ENCODE data around the gene COMMD7. TPM values are rescaled to one million over a fixed set of nuclear protein-coding genes. Genes with fewer than 3 reads are reported as not detected.
"Not testable (repeated sequence)": the region's sequence is repeated elsewhere in the genome, so short reads cannot be mapped to it uniquely, and the experiment has no call there.

Gene COMMD7
- total RNA-seq, 1 donor from 2014 or later = 48.1 TPM

DNA sequence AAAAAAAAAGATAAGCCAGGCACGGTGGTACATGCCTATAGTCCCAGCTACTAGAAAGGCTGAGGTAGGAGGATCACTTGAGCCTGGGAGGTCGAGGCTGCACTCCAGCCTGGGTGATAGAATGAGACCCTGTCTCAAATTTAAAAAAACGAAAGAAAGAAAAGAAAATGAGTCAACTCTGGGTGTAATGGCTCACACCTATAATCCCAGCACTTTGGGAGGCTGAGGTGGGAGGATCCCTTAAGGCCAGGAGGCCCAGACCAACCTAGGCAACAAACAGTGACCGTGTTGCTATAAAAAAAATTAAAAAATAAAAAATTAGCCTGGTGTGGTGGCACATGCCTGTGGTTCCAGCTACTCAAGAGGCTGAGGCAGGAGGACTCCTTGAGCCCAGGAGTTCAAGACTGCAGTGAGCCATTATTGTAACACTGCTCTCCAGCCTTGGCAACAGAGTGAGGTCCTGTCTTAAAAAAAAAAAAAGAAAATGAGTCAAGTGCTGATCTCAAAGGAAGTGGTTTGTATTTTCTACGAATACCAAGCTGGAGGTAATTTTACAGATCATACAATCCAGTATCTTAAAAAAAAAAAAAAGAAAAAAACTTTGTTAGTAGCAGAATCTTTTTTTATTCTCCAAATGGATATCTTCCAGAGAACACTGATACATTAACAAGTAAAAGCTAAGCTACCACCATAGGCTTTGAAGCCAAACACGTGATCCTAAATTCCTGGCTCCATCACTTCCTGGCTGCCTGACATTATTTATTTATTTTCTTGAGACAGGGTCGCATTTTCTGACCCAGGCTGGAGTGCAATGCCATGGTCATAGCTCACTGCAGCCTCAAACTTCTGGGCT lies 5.7 kb downstream of the COMMD7 start:
- Mint-ChIP-seq H3K9me3 (ENCODE audit: unreplicated experiment) (no peaks in the 10 kb centered on the region), H3K36me3 (ENCODE audit: unreplicated experiment) (no peaks in the 10 kb centered on the region), H3K27ac (ENCODE audit: unreplicated experiment) (peak overlapping the region; percentile 41), H3K27me3 (ENCODE audit: unreplicated experiment) (no peaks in the 10 kb centered on the region), H3K4me3 (ENCODE audit: unreplicated experiment) (no peak overlapping the region), H3K4me1 (ENCODE audit: unreplicated experiment) (peaks cover 14% of the 10 kb centered on the region)
- TF ChIP-seq, protein P1, sequence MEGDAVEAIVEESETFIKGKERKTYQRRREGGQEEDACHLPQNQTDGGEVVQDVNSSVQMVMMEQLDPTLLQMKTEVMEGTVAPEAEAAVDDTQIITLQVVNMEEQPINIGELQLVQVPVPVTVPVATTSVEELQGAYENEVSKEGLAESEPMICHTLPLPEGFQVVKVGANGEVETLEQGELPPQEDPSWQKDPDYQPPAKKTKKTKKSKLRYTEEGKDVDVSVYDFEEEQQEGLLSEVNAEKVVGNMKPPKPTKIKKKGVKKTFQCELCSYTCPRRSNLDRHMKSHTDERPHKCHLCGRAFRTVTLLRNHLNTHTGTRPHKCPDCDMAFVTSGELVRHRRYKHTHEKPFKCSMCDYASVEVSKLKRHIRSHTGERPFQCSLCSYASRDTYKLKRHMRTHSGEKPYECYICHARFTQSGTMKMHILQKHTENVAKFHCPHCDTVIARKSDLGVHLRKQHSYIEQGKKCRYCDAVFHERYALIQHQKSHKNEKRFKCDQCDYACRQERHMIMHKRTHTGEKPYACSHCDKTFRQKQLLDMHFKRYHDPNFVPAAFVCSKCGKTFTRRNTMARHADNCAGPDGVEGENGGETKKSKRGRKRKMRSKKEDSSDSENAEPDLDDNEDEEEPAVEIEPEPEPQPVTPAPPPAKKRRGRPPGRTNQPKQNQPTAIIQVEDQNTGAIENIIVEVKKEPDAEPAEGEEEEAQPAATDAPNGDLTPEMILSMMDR (IDR thresholded peaks at IDR 0.05) = no peak
- no peak for DNase-seq (ENCODE audit: extremely low spot score, unreplicated experiment)

DNA sequence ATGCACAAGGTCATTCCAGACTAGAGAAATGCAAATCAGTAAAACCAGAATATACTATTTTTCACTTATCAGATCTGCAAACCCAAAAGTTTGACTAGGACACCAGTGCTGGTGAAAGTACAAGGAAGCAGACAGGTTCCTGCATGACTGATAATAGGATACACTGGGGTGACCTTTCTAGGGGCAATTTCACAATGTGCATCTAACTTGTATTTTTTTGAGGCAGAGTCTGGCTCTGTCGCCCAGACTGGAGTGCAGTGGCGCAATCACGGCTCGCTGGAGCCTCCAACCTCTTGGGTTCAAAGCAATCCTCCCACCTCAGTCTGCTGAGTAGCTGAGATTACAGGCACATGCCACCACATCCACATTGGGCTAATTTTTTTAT lies 11.4 kb downstream of the COMMD7 start:
- H3K36me3 Mint-ChIP-seq (ENCODE audit: unreplicated experiment) = peaks cover 13% of the 10 kb centered on the region
- TF ChIP-seq, protein P1 (IDR thresholded peaks at IDR 0.05) = no peak
- H3K27me3 Mint-ChIP-seq (ENCODE audit: unreplicated experiment) = no peaks in the 10 kb centered on the region
- no peak overlapping the region for H3K27ac Mint-ChIP-seq (ENCODE audit: unreplicated experiment)
- H3K4me3 Mint-ChIP-seq (ENCODE audit: unreplicated experiment) = no peak overlapping the region
- peaks cover 9% of the 10 kb centered on the region for H3K4me1 Mint-ChIP-seq (ENCODE audit: unreplicated experiment)
- H3K9me3 Mint-ChIP-seq (ENCODE audit: unreplicated experiment) = no peaks in the 10 kb centered on the region
- DNase-seq (ENCODE audit: extremely low spot score, unreplicated experiment) = no peak

DNA sequence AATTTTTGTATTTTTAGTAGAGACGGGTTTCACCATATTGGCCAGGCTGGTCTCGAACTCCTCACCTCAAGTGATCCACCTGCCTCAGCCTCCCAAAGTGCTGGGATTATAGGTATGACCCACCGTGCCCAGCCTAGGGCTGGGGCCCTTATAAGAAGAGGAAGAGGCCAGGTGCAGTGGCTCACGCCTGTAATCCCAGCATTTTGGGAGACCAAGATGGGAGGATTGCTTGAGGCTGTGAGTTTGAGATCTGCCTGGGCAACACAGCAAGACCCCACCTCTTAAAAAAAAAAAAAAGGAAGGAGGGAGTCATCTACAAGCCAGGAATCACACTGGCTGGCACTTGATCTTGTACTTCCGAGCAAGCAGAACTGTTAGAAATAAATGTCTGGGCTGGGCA lies 13.9 kb downstream of the COMMD7 start:
- not testable (repeated sequence) for H3K4me3 Mint-ChIP-seq (ENCODE audit: unreplicated experiment); DNase-seq (ENCODE audit: extremely low spot score, unreplicated experiment); H3K27me3 Mint-ChIP-seq (ENCODE audit: unreplicated experiment); H3K4me1 Mint-ChIP-seq (ENCODE audit: unreplicated experiment); H3K27ac Mint-ChIP-seq (ENCODE audit: unreplicated experiment); H3K9me3 Mint-ChIP-seq (ENCODE audit: unreplicated experiment)
- H3K36me3 Mint-ChIP-seq (ENCODE audit: unreplicated experiment) = peaks cover 22% of the 10 kb centered on the region

DNA sequence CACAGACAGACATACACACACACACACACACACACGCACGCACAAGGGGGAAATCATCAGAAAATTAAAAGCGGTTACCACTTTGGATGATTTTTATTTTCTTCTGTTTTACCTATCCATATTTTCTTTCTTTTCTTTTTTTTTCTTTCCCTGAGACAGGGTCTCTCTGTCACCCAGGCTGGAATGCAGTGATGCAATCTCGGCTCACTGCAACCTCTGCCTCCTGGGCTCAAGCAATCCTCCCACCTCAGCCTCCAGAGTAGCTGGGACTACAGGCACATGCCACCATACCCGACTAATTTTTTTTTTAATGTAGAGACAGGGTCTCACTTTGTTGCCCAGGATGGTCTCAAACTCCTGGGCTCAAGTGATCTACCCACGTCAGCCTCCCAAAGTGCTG lies 14.8 kb downstream of the COMMD7 start:
- H3K27me3 Mint-ChIP-seq (ENCODE audit: unreplicated experiment); DNase-seq (ENCODE audit: extremely low spot score, unreplicated experiment); H3K27ac Mint-ChIP-seq (ENCODE audit: unreplicated experiment); H3K4me3 Mint-ChIP-seq (ENCODE audit: unreplicated experiment); H3K4me1 Mint-ChIP-seq (ENCODE audit: unreplicated experiment); H3K9me3 Mint-ChIP-seq (ENCODE audit: unreplicated experiment): not testable (repeated sequence)
- H3K36me3 Mint-ChIP-seq (ENCODE audit: unreplicated experiment) = peaks cover 22% of the 10 kb centered on the region

DNA sequence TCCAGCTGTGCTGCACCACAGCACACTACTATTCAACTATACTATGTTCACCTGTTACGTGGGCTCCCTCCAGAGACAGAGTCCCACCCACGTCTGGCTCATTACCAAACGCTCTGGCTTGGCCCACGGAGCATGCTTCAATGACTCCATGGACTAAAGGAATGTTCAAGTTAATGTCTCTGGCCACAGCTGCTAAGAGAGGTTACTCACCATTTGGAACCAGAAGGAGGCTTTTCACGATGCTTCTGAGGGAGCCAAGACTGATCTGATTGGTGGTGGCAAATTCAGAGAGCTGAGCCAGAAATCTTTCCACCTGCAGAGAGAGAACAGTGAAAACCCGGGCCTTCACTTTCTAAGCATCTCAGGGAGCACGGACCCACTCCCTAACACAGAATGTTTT lies 15.6 kb downstream of the COMMD7 start:
- Mint-ChIP-seq H3K27ac (ENCODE audit: unreplicated experiment) (no peak overlapping the region), H3K36me3 (ENCODE audit: unreplicated experiment) (peaks cover 22% of the 10 kb centered on the region), H3K4me1 (ENCODE audit: unreplicated experiment) (peaks cover 9% of the 10 kb centered on the region), H3K27me3 (ENCODE audit: unreplicated experiment) (no peaks in the 10 kb centered on the region), H3K4me3 (ENCODE audit: unreplicated experiment) (no peak overlapping the region), H3K9me3 (ENCODE audit: unreplicated experiment) (no peaks in the 10 kb centered on the region)
- no peak for DNase-seq (ENCODE audit: extremely low spot score, unreplicated experiment)
- TF ChIP-seq, protein P1 (IDR thresholded peaks at IDR 0.05) = no peak

DNA sequence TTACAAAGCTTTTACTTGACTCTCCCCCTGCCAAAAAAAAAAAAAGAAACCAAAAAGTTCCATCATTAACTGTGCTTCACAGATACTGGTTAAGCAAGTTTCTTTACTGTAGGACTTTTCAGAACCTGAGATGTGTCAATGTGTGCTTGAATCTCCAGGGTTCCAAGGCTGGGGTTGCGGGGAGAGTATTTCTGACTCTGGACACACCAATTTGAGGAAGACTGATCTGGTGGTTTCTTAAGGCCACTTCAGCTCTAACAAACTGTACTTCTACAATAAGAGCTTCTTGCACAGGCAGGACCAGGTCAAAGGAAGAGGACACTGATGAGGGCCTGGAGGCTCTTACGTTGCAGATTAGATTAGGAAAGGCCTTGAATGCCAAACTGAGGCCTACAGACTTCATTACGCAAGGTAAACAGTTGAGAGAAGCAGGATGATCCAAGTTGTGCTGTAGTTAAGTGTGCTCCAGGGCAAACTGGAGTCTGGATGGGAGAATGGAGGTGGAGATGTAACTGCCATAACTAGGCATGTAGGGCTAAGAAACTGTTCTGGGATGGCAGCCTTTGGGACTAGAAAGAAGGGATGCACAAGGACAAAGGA lies 24.4 kb downstream of the COMMD7 start:
- no peaks in the 10 kb centered on the region for H3K9me3 Mint-ChIP-seq (ENCODE audit: unreplicated experiment)
- H3K27ac Mint-ChIP-seq (ENCODE audit: unreplicated experiment) = no peak overlapping the region
- no peak for DNase-seq (ENCODE audit: extremely low spot score, unreplicated experiment)
- no peak overlapping the region for H3K4me3 Mint-ChIP-seq (ENCODE audit: unreplicated experiment)
- TF ChIP-seq, protein P1 (IDR thresholded peaks at IDR 0.05) = no peak
- H3K27me3 Mint-ChIP-seq (ENCODE audit: unreplicated experiment) = no peaks in the 10 kb centered on the region
- no peaks in the 10 kb centered on the region for H3K4me1 Mint-ChIP-seq (ENCODE audit: unreplicated experiment)
- peaks cover 18% of the 10 kb centered on the region for H3K36me3 Mint-ChIP-seq (ENCODE audit: unreplicated experiment)
